Stimulated activated naive CD8-positive, alpha-beta T cell treated with anti-CD3 and anti-CD28 coated beads, Interleukin-15, amount 100 ng/mL, for 72 hours (primary cell): ENCODE data around the gene ANTKMT.
"Not testable (repeated sequence)": the region's sequence is repeated elsewhere in the genome, so short reads cannot be mapped to it uniquely, and the experiment has no call there.

Source experiments
- ATAC-seq: fragments of 150-1000 bp; cut with Tn5 transposase; 2 replicates; pipeline ENCODE4 v1.10.0; 2021; ENCODE audit warnings: mild to moderate bottlenecking, moderate library complexity
- DNase-seq, 2 donors: peaks; one replicate each; pipeline ENCODE4 v3.0.0; 2021 to 2022
- H3K27ac Mint-ChIP-seq, 2 donors: one replicate each; pipeline ENCODE4 v1.8.0; 2022; ENCODE audit warnings: mild to moderate bottlenecking in 2 of 2, mixed read lengths in 2 of 2, moderate library complexity in 2 of 2
- H3K27me3 Mint-ChIP-seq: one replicate; pipeline ENCODE4 v1.8.0; 2022; ENCODE audit warnings: mixed read lengths
- H3K4me1 Mint-ChIP-seq: one replicate; pipeline ENCODE4 v1.8.0; 2022; ENCODE audit warnings: mild to moderate bottlenecking, mixed read lengths
- H3K4me3 Mint-ChIP-seq, 2 donors: one replicate each; pipeline ENCODE4 v1.8.0; 2022; ENCODE audit warnings: mild to moderate bottlenecking in 2 of 2, mixed read lengths in 2 of 2, moderate library complexity in 1 of 2
- H3K9me3 Mint-ChIP-seq, 2 donors: one replicate each; pipeline ENCODE4 v1.8.0; 2022; ENCODE audit warnings: mixed read lengths in 2 of 2

The ANTKMT gene

GRCh38 chr16:747978-748746 is 27.2 kb downstream of the ANTKMT start:
- ATAC-seq, result no peak
- Mint-ChIP-seq H3K27ac (no peak overlapping the region), H3K9me3 (no peaks in the 10 kb centered on the region), H3K4me3 (no peak overlapping the region), H3K27me3 (no peaks in the 10 kb centered on the region), H3K4me1 (no peaks in the 10 kb centered on the region)
- no peak for DNase-seq

- no peak overlapping the region for H3K27ac Mint-ChIP-seq
- no peaks in the 10 kb centered on the region for H3K27me3 Mint-ChIP-seq
- DNase-seq (no peak), ATAC-seq (no peak)
- no peaks in the 10 kb centered on the region for H3K9me3 Mint-ChIP-seq
- H3K4me1 Mint-ChIP-seq, result no peaks in the 10 kb centered on the region
- no peak overlapping the region for H3K4me3 Mint-ChIP-seq
Observed at GRCh38 chr16:749010-749409, 28.1 kb downstream of the ANTKMT start.

- H3K4me1 Mint-ChIP-seq, result no peaks in the 10 kb centered on the region
- H3K27me3 Mint-ChIP-seq, result no peaks in the 10 kb centered on the region
- DNase-seq (no peak), ATAC-seq (no peak)
- no peaks in the 10 kb centered on the region for H3K9me3 Mint-ChIP-seq
- no peak overlapping the region for H3K4me3 Mint-ChIP-seq
- no peak overlapping the region for H3K27ac Mint-ChIP-seq
Observed at GRCh38 chr16:750485-750884, 29.5 kb downstream of the ANTKMT start.

GRCh38 chr16:751152-752006 is 30.4 kb downstream of the ANTKMT start:
- Mint-ChIP-seq H3K4me1 (no peaks in the 10 kb centered on the region), H3K9me3 (no peaks in the 10 kb centered on the region), H3K27me3 (peaks cover 2% of the 10 kb centered on the region), H3K4me3 (no peak overlapping the region), H3K27ac (no peak overlapping the region)
- ATAC-seq (no peak), DNase-seq (no peak)

GRCh38 chr16:752007-752312 is 31.0 kb downstream of the ANTKMT start:
- ATAC-seq (no peak), DNase-seq (no peak)
- peaks cover 8% of the 10 kb centered on the region for H3K27me3 Mint-ChIP-seq
- H3K4me3 Mint-ChIP-seq, result no peak overlapping the region
- no peaks in the 10 kb centered on the region for H3K9me3 Mint-ChIP-seq
- no peaks in the 10 kb centered on the region for H3K4me1 Mint-ChIP-seq
- H3K27ac Mint-ChIP-seq, result no peak overlapping the region

GRCh38 chr16:754121-754607 is 33.2 kb downstream of the ANTKMT start:
- not testable (repeated sequence) for H3K9me3 Mint-ChIP-seq, H3K4me1 Mint-ChIP-seq, DNase-seq, H3K4me3 Mint-ChIP-seq, H3K27ac Mint-ChIP-seq, ATAC-seq
- peaks cover 20% of the 10 kb centered on the region for H3K27me3 Mint-ChIP-seq

- H3K27ac Mint-ChIP-seq, result no peak overlapping the region
- ATAC-seq (no peak), DNase-seq (no peak)
- no peak overlapping the region for H3K4me3 Mint-ChIP-seq
- H3K27me3 Mint-ChIP-seq, result peaks cover 20% of the 10 kb centered on the region
- peaks cover 6% of the 10 kb centered on the region for H3K4me1 Mint-ChIP-seq
- H3K9me3 Mint-ChIP-seq, result no peaks in the 10 kb centered on the region
Observed at GRCh38 chr16:754656-755055, 33.7 kb downstream of the ANTKMT start.

GRCh38 chr16:756428-756827 is 35.5 kb downstream of the ANTKMT start:
- Mint-ChIP-seq H3K4me3 (no peak overlapping the region), H3K27ac (no peak overlapping the region), H3K4me1 (peaks cover 6% of the 10 kb centered on the region), H3K9me3 (no peaks in the 10 kb centered on the region), H3K27me3 (peaks cover 20% of the 10 kb centered on the region)
- ATAC-seq, result no peak
- no peak for DNase-seq

- peaks cover 20% of the 10 kb centered on the region for H3K27me3 Mint-ChIP-seq
- H3K27ac Mint-ChIP-seq, result no peak overlapping the region
- DNase-seq (no peak), ATAC-seq (no peak)
- peaks cover 6% of the 10 kb centered on the region for H3K4me1 Mint-ChIP-seq
- H3K9me3 Mint-ChIP-seq, result no peaks in the 10 kb centered on the region
- no peak overlapping the region for H3K4me3 Mint-ChIP-seq
Observed at GRCh38 chr16:759110-759910, 38.4 kb downstream of the ANTKMT start.

- DNase-seq (no peak), ATAC-seq (no peak)
- peaks cover 6% of the 10 kb centered on the region for H3K4me1 Mint-ChIP-seq
- H3K4me3 Mint-ChIP-seq, result no peak overlapping the region
- H3K27ac Mint-ChIP-seq, result no peak overlapping the region
- H3K27me3 Mint-ChIP-seq, result peaks cover 20% of the 10 kb centered on the region
- H3K9me3 Mint-ChIP-seq, result no peaks in the 10 kb centered on the region
Observed at GRCh38 chr16:760065-760464, 39.1 kb downstream of the ANTKMT start.

GRCh38 chr16:760545-761343 is 39.8 kb downstream of the ANTKMT start, which contains the start of gene MSLN:
MSLN (plus strand) TSS chr16:760734; CDS start chr16:762681, 1,947 bp downstream.
- no peaks in the 10 kb centered on the region for H3K9me3 Mint-ChIP-seq
- no peak for DNase-seq

GRCh38 chr16:761625-762513 is 40.9 kb downstream of the ANTKMT start:
- Mint-ChIP-seq H3K4me3 (no peak overlapping the region), H3K27ac (no peak overlapping the region), H3K9me3 (no peaks in the 10 kb centered on the region), H3K27me3 (peaks cover 13% of the 10 kb centered on the region), H3K4me1 (peaks cover 6% of the 10 kb centered on the region)
- DNase-seq (no peak), ATAC-seq (no peak)

More at GRCh38 chr16:760545-761343, 39.8 kb downstream of the ANTKMT start, which contains the start of gene MSLN:
- no peak within 1 kb of the TSS for H3K4me3 Mint-ChIP-seq
- H3K27ac Mint-ChIP-seq, result no peak within 1 kb of the TSS
- ATAC-seq, result no peak
- peaks cover 6% of the 10 kb centered on the region for H3K4me1 Mint-ChIP-seq
- H3K27me3 Mint-ChIP-seq, result peaks cover 20% of the 10 kb centered on the region

GRCh38 chr16:762595-763268 is 41.8 kb downstream of the ANTKMT start:
- Mint-ChIP-seq H3K27me3 (peaks cover 4% of the 10 kb centered on the region), H3K4me3 (no peak overlapping the region), H3K4me1 (peaks cover 1% of the 10 kb centered on the region), H3K9me3 (no peaks in the 10 kb centered on the region), H3K27ac (no peak overlapping the region)
- DNase-seq (no peak), ATAC-seq (no peak)
